WTC11 (cell line): ENCODE data around the gene CDH3. TPM values are rescaled to one million over a fixed set of nuclear protein-coding genes. Genes with fewer than 3 reads are reported as not detected.
A peak's percentile ranks its signal among the peaks of the same experiment; 100 is the strongest.

Experiments
- ATAC-seq: fragments of 200-7000 bp; cut with Tn5 transposase; 2 replicates; pipeline ENCODE4 v1.10.0; 2021; ENCODE audit warnings: mild to moderate bottlenecking, moderate library complexity
- CTCF ChIA-PET: fragments of 300-600 bp; sonication (Branson Sonifier 250); formaldehyde crosslinking; loops from one replicate; lab custom pipeline; 2021; ENCODE audit warnings: antibody characterized with exemption; lab: Charles Lee
- POLR2A ChIA-PET: fragments of 350-600 bp; sonication (Branson Sonifier 250); formaldehyde crosslinking; loops from one replicate; lab custom pipeline; 2021; ENCODE audit warnings: antibody characterized with exemption; lab: Charles Lee
- DNase-seq: peaks from one replicate; pipeline ENCODE4 v3.0.0; 2021; ENCODE audit warnings: low spot score
- H3K27ac Mint-ChIP-seq: 2 replicates; pipeline ENCODE4 v1.8.0; 2021; ENCODE audit warnings: mixed read lengths
- H3K27me3 Mint-ChIP-seq: 2 replicates; pipeline ENCODE4 v1.8.0; 2021; ENCODE audit warnings: low read depth, mild to moderate bottlenecking, moderate library complexity, mixed read lengths
- H3K36me3 Mint-ChIP-seq: 2 replicates; pipeline ENCODE4 v1.8.0; 2021; ENCODE audit warnings: mixed read lengths
- H3K4me1 Mint-ChIP-seq: 2 replicates; pipeline ENCODE4 v1.8.0; 2022; ENCODE audit warnings: mixed read lengths
- H3K4me3 Mint-ChIP-seq: 2 replicates; pipeline ENCODE4 v1.8.0; 2021; ENCODE audit warnings: mild to moderate bottlenecking, moderate library complexity, mixed read lengths
- H3K9me3 Mint-ChIP-seq: 2 replicates; pipeline ENCODE4 v1.8.0; 2021; ENCODE audit warnings: mixed read lengths
- CREB1 ChIP-seq: sonication (generic); formaldehyde crosslinking; IDR thresholded peaks from 2 replicates; pipeline ENCODE4 v1.8.0; 2023; ENCODE audit warnings: mild to moderate bottlenecking, missing genetic modification reagents
- EMX1 ChIP-seq: fragments of 250-450 bp; sonication (Bioruptor Pico); IDR thresholded peaks from 2 replicates; pipeline ENCODE4 v1.8.0; 2021; ENCODE audit warnings: mild to moderate bottlenecking
- NFYB ChIP-seq: sonication (generic); formaldehyde crosslinking; conservative IDR thresholded peaks from 2 replicates; pipeline ENCODE4 v1.8.0; 2022; ENCODE audit warnings: low read depth, missing genetic modification reagents
- NR1H2 ChIP-seq: sonication (generic); formaldehyde crosslinking; IDR thresholded peaks from 2 replicates; pipeline ENCODE4 v1.9.0; 2021; ENCODE audit warnings: mild to moderate bottlenecking, moderate library complexity, missing genetic modification reagents
- NR3C1 ChIP-seq: sonication (generic); formaldehyde crosslinking; conservative IDR thresholded peaks from 2 replicates; pipeline ENCODE4 v1.8.1; 2023; ENCODE audit warnings: low read depth, mild to moderate bottlenecking, missing genetic modification reagents
- SMAD3 ChIP-seq: sonication (generic); formaldehyde crosslinking; IDR thresholded peaks from 2 replicates; pipeline ENCODE4 v1.8.0; 2022; ENCODE audit warnings: missing genetic modification reagents, mild to moderate bottlenecking, borderline replicate concordance
- SP1 ChIP-seq: sonication (generic); formaldehyde crosslinking; conservative IDR thresholded peaks from 2 replicates; pipeline ENCODE4 v1.8.1; 2022; ENCODE audit warnings: missing genetic modification reagents
- ZNF138 ChIP-seq: sonication (generic); formaldehyde crosslinking; conservative IDR thresholded peaks from 2 replicates; pipeline ENCODE4 v1.8.1; 2022; ENCODE audit warnings: mild to moderate bottlenecking, moderate library complexity, missing genetic modification reagents
- ZNF317 ChIP-seq: sonication (generic); formaldehyde crosslinking; IDR thresholded peaks from 2 replicates; pipeline ENCODE4 v1.8.1; 2023; ENCODE audit warnings: low read depth, mild to moderate bottlenecking, moderate library complexity, missing genetic modification reagents, borderline replicate concordance
- ZNF416 ChIP-seq: fragments of 250-450 bp; sonication (Bioruptor Pico); IDR thresholded peaks from 2 replicates; pipeline ENCODE4 v1.9.0; 2021; ENCODE audit warnings: mild to moderate bottlenecking, inconsistent platforms
- total RNA-seq: library from RNA; stranded (reverse); gene quantifications from 3 replicates; pipeline ENCODE4 v1.2.3, GENCODE V29; 2021
- TF ChIP-seq, protein P1 (sequence below): fragments of 250-450 bp; sonication (Bioruptor Pico); conservative IDR thresholded peaks from 2 replicates; pipeline ENCODE4 v1.9.0; 2021; ENCODE audit warnings: mild to moderate bottlenecking
- TF ChIP-seq, protein P2 (sequence below): sonication (generic); formaldehyde crosslinking; IDR thresholded peaks from 2 replicates; pipeline ENCODE4 v1.8.1; 2023; ENCODE audit warnings: mild to moderate bottlenecking, missing genetic modification reagents, moderate library complexity
- TF ChIP-seq, protein P3 (sequence below): sonication (generic); formaldehyde crosslinking; IDR thresholded peaks from 2 replicates; pipeline ENCODE4 v1.8.1; 2023; ENCODE audit warnings: mild to moderate bottlenecking, missing genetic modification reagents, moderate library complexity
- TF ChIP-seq, protein P4 (sequence below): fragments of 200-600 bp; IDR thresholded peaks from 2 replicates; pipeline ENCODE4 v1.8.0; 2022; ENCODE audit warnings: antibody characterized with exemption
- TF ChIP-seq, protein P5 (sequence below): fragments of 250-450 bp; sonication (Bioruptor Pico); IDR thresholded peaks from 2 replicates; pipeline ENCODE4 v1.9.0; 2021; ENCODE audit warnings: moderate library complexity, mild to moderate bottlenecking, inconsistent platforms, borderline replicate concordance
- TF ChIP-seq, protein P6 (sequence below): sonication (generic); formaldehyde crosslinking; IDR thresholded peaks from 2 replicates; pipeline ENCODE4 v1.8.0; 2022; ENCODE audit warnings: missing genetic modification reagents

Gene CDH3
- total RNA-seq, 1 experiment from 2014 or later = 128 TPM

DNA sequence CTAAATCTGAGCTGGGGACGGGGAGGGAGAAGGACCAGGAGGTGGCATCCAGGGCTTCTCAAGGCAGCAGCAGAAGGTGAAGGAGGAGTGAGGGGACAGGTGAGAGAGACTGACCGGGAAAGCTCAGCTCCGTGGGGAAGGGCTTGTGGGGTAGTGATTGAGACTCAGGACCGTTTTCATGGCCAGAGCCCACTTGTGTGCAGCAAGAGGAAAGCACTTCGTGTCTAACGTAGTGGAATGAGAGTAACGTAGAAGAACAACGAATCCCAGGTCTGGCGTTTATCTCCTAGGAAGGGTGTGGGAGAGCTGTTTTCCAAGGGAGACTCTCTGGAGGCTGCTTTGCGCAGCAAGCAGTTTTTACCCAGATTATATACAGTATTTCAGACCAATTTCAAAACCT lies 1.3 kb upstream of the CDH3 start (continued):
- no peak for TF ChIP-seq ZNF416 (CRISPR knock-in tag)
- TF ChIP-seq SP1 = no peak
- no peak for TF ChIP-seq EMX1 (CRISPR knock-in tag)
- TF ChIP-seq, protein P1, sequence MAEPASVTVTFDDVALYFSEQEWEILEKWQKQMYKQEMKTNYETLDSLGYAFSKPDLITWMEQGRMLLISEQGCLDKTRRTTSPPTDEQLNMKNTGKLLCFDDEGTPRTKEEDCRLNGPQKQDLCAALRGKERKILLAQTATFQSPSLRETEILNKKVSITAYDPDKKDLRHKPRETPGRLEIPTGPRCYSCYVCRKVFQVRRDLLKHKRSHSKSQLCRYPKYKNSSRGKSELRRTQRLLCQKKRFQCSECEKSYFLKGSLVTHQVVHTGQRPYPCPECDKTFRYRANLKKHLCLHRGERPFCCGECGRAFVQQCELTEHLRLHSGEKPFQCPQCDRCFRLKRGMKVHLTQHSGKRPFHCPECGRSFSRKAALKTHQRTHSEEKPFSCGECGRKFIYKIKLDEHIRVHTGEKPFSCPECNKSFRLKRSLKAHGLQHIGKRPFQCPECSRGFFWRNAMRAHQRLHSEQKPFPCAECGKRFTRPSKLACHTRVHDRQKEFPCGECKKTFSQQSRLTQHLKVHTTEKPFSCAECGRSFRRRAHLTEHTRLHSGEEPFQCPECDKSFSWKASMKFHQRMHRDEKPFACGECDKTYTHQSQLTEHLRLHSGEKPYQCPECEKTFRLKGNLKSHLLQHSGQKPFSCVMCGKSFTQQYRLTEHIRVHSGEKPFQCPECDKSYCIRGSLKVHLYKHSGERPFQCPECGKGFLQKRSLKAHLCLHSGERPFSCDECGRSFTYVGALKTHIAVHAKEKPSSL (CRISPR knock-in tag) = no peak
- TF ChIP-seq ZNF138 = no peak
- TF ChIP-seq CREB1 (CRISPR knock-in tag) = no peak
- TF ChIP-seq, protein P2, sequence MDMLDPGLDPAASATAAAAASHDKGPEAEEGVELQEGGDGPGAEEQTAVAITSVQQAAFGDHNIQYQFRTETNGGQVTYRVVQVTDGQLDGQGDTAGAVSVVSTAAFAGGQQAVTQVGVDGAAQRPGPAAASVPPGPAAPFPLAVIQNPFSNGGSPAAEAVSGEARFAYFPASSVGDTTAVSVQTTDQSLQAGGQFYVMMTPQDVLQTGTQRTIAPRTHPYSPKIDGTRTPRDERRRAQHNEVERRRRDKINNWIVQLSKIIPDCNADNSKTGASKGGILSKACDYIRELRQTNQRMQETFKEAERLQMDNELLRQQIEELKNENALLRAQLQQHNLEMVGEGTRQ = no peak
- no peak for TF ChIP-seq NR1H2 (CRISPR knock-in tag)

DNA sequence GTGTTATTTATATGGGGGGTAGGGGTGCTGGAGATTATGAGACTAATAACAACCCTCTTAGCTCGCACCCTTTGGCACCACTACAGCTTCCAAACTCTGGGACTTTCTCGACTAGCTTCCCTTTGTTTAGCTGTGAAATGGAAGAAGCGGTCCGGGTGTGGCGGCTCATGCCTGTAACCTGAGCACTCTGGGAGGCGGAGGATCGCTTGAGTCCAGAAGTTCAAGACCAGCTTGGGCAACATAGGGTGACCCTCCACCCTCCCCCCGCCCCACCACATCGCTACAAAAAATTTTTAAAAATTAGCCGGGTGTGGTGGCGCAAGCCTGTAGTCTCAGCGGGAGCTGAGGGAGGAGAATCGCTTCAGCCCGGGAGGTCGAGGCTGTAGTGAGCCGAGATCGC lies 814 bp upstream of the CDH3 start:
- TF ChIP-seq, protein P3, sequence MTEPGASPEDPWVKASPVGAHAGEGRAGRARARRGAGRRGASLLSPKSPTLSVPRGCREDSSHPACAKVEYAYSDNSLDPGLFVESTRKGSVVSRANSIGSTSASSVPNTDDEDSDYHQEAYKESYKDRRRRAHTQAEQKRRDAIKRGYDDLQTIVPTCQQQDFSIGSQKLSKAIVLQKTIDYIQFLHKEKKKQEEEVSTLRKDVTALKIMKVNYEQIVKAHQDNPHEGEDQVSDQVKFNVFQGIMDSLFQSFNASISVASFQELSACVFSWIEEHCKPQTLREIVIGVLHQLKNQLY (CRISPR knock-in tag) = no peak
- TF ChIP-seq, protein P4, sequence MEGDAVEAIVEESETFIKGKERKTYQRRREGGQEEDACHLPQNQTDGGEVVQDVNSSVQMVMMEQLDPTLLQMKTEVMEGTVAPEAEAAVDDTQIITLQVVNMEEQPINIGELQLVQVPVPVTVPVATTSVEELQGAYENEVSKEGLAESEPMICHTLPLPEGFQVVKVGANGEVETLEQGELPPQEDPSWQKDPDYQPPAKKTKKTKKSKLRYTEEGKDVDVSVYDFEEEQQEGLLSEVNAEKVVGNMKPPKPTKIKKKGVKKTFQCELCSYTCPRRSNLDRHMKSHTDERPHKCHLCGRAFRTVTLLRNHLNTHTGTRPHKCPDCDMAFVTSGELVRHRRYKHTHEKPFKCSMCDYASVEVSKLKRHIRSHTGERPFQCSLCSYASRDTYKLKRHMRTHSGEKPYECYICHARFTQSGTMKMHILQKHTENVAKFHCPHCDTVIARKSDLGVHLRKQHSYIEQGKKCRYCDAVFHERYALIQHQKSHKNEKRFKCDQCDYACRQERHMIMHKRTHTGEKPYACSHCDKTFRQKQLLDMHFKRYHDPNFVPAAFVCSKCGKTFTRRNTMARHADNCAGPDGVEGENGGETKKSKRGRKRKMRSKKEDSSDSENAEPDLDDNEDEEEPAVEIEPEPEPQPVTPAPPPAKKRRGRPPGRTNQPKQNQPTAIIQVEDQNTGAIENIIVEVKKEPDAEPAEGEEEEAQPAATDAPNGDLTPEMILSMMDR = no peak
- TF ChIP-seq, protein P5, sequence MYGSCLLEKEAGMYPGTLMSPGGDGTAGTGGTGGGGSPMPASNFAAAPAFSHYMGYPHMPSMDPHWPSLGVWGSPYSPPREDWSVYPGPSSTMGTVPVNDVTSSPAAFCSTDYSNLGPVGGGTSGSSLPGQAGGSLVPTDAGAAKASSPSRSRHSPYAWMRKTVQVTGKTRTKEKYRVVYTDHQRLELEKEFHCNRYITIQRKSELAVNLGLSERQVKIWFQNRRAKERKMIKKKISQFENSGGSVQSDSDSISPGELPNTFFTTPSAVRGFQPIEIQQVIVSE (CRISPR knock-in tag) = no peak
- TF ChIP-seq NR3C1 (CRISPR knock-in tag) (no peak), NFYB (CRISPR knock-in tag) (no peak), ZNF317 (CRISPR knock-in tag) (no peak), SMAD3 (CRISPR knock-in tag) (no peak)
- TF ChIP-seq, protein P6, sequence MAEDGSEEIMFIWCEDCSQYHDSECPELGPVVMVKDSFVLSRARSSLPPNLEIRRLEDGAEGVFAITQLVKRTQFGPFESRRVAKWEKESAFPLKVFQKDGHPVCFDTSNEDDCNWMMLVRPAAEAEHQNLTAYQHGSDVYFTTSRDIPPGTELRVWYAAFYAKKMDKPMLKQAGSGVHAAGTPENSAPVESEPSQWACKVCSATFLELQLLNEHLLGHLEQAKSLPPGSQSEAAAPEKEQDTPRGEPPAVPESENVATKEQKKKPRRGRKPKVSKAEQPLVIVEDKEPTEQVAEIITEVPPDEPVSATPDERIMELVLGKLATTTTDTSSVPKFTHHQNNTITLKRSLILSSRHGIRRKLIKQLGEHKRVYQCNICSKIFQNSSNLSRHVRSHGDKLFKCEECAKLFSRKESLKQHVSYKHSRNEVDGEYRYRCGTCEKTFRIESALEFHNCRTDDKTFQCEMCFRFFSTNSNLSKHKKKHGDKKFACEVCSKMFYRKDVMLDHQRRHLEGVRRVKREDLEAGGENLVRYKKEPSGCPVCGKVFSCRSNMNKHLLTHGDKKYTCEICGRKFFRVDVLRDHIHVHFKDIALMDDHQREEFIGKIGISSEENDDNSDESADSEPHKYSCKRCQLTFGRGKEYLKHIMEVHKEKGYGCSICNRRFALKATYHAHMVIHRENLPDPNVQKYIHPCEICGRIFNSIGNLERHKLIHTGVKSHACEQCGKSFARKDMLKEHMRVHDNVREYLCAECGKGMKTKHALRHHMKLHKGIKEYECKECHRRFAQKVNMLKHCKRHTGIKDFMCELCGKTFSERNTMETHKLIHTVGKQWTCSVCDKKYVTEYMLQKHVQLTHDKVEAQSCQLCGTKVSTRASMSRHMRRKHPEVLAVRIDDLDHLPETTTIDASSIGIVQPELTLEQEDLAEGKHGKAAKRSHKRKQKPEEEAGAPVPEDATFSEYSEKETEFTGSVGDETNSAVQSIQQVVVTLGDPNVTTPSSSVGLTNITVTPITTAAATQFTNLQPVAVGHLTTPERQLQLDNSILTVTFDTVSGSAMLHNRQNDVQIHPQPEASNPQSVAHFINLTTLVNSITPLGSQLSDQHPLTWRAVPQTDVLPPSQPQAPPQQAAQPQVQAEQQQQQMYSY (CRISPR knock-in tag) = peak; percentile 65
- H3K4me1 Mint-ChIP-seq = peaks cover 46% of the 10 kb centered on the region
- ATAC-seq (no peak), DNase-seq (peak; percentile 57)
- POLR2A ChIA-PET = interaction anchor here (0.5 to 1.7 kb wide), 6 partner anchors 9 to 217 kb away, joined by 3 to 13 read pairs (median 4); no protein-coding TSS in a partner anchor
- peak overlapping the region; percentile 89 for H3K4me3 Mint-ChIP-seq
- H3K36me3 Mint-ChIP-seq = peaks cover 2% of the 10 kb centered on the region
- H3K27ac Mint-ChIP-seq = peak overlapping the region; percentile 96
- peaks cover 25% of the 10 kb centered on the region for H3K27me3 Mint-ChIP-seq
- no peaks in the 10 kb centered on the region for H3K9me3 Mint-ChIP-seq
- CTCF ChIA-PET = interaction anchor here (0.5 to 5.6 kb wide), 8 partner anchors 39 to 462 kb away, joined by 3 to 61 read pairs (median 5); partner anchors contain the start of gene HAS3
